GM12878 (cell line): Measurements from ENCODE around the gene MAML2.

ENCODE experiments used
- BRCA1 ChIP-seq: IDR thresholded peaks from 2 replicates; pipeline ENCODE4 v1.6.1; 2011; ENCODE audit warnings: low read depth, low read length, improper control_type of control experiment
- CEBPB ChIP-seq, 2 experiments: fragments of 150-350 bp in 1 of 2; IDR thresholded peaks; 2 replicates each; pipeline ENCODE4 v1.6.1; 2012 to 2014; ENCODE audit warnings: low read depth in 2 of 2, low read length in 2 of 2, borderline replicate concordance in 1 of 2, inconsistent platforms in 1 of 2
- CTCF ChIP-seq, 3 experiments: IDR thresholded peaks in 2 of 3; conservative IDR thresholded peaks in 1 of 3; 2 replicates each; pipeline ENCODE4 v1.5.1; 2011; ENCODE audit warnings: low read depth in 3 of 3, low read length in 3 of 3, mild to moderate bottlenecking in 3 of 3, control low read depth in 2 of 3, moderate library complexity in 2 of 3, inconsistent platforms in 1 of 3, mixed read lengths in 1 of 3; ENCODE audit not compliant: control insufficient read depth in 2 of 3, insufficient read depth in 1 of 3; ENCODE audit errors: extremely low read depth in 1 of 3
- ESRRA ChIP-seq: IDR thresholded peaks from 2 replicates; pipeline ENCODE4 v1.6.1; 2012; ENCODE audit warnings: mild to moderate bottlenecking, low read length, improper control_type of control experiment
- EZH2 ChIP-seq: IDR thresholded peaks from 2 replicates; pipeline ENCODE4 v1.6.1; 2012; ENCODE audit warnings: low read depth, mild to moderate bottlenecking, control low read depth, inconsistent platforms, low read length, borderline replicate concordance; ENCODE audit not compliant: control insufficient read depth
- HDGF ChIP-seq: fragments of 450-650 bp; IDR thresholded peaks from 2 replicates; pipeline ENCODE4 v1.6.1; 2016; ENCODE audit warnings: antibody characterized with exemption
- NR2C1 ChIP-seq: fragments of 450-650 bp; IDR thresholded peaks from 2 replicates; pipeline ENCODE4 v1.6.1; 2017; ENCODE audit warnings: antibody characterized with exemption, mild to moderate bottlenecking, moderate library complexity
- POLR2A ChIP-seq: IDR thresholded peaks from 2 replicates; pipeline ENCODE4 v1.6.1; 2011; ENCODE audit warnings: low read depth, mild to moderate bottlenecking, low read length
- POLR2AphosphoS5 ChIP-seq: IDR thresholded peaks from 2 replicates; pipeline ENCODE4 v1.6.1; 2011; ENCODE audit warnings: mild to moderate bottlenecking, low read length, inconsistent platforms
- RAD21 ChIP-seq: IDR thresholded peaks from 2 replicates; pipeline ENCODE4 v1.6.1; 2011; ENCODE audit warnings: mild to moderate bottlenecking, low read depth, low read length, moderate library complexity; ENCODE audit not compliant: insufficient read depth
- RAD51 ChIP-seq: fragments of 450-650 bp; IDR thresholded peaks from 2 replicates; pipeline ENCODE4 v1.6.1; 2016; ENCODE audit warnings: moderate library complexity, mild to moderate bottlenecking, inconsistent platforms
- SIN3A ChIP-seq: IDR thresholded peaks from 2 replicates; pipeline ENCODE4 v1.6.1; 2012; ENCODE audit warnings: low read depth, low read length, improper control_type of control experiment
- ZNF622 ChIP-seq: fragments of 450-650 bp; IDR thresholded peaks from 2 replicates; pipeline ENCODE4 v1.6.1; 2017; ENCODE audit warnings: mild to moderate bottlenecking, inconsistent platforms

- TF ChIP-seq HDGF, result no peak
- no peak for TF ChIP-seq RAD51
- no peak for TF ChIP-seq CTCF (IDR thresholded peaks at IDR 0.05 in 2 of 3, conservative IDR thresholded peaks at IDR 0.05 in 1 of 3; ENCODE audit: control insufficient read depth in 2 of 3, extremely low read depth in 1 of 3, insufficient read depth in 1 of 3, low read depth in 3 of 3, low read length in 3 of 3)
- TF ChIP-seq CEBPB (IDR thresholded peaks at IDR 0.05; ENCODE audit: borderline replicate concordance in 1 of 2, low read depth in 2 of 2, low read length in 2 of 2), result no peak
- no peak for TF ChIP-seq EZH2
- no peak for TF ChIP-seq POLR2A
- no peak for TF ChIP-seq BRCA1
- no peak for TF ChIP-seq POLR2AphosphoS5
- TF ChIP-seq ZNF622, result no peak
- TF ChIP-seq ESRRA, result no peak
- TF ChIP-seq RAD21, result no peak
- no peak for TF ChIP-seq NR2C1
- no peak for TF ChIP-seq SIN3A
Measured at GRCh38 chr11:96309016-96309642, 33.9 kb downstream of the MAML2 start.
